GM23338 (cell line): ENCODE data around the gene STK24. TPM values are rescaled to one million over a fixed set of nuclear protein-coding genes. Genes with fewer than 3 reads are reported as not detected.

Experiments
- ATAC-seq: fragments of 200-7000 bp; cut with Tn5 transposase; 3 replicates; pipeline ENCODE4 v1.9.1; 2020
- DNase-seq: peaks from one replicate; pipeline ENCODE4 v3.0.0-alpha.2; 2015; ENCODE audit warnings: low spot score
- H2AFZ ChIP-seq: fragments of 200-600 bp; sonication (generic); 2 replicates; pipeline ENCODE4 v1.8.0; 2016; ENCODE audit warnings: antibody characterized with exemption, mild to moderate bottlenecking, moderate library complexity
- H3F3A ChIP-seq: fragments of 200-600 bp; sonication (generic); replicated peaks from 2 replicates; pipeline ENCODE4 v1.8.0; 2017; ENCODE audit warnings: antibody characterized with exemption, mixed run types, low read depth
- H3K27ac ChIP-seq: fragments of 200-600 bp; sonication (generic); 2 replicates; pipeline ENCODE4 v1.6.1; 2016; ENCODE audit warnings: low read depth
- H3K27me3 ChIP-seq: fragments of 200-600 bp; sonication (generic); 2 replicates; pipeline ENCODE4 v1.8.0; 2016; ENCODE audit warnings: mild to moderate bottlenecking, mixed run types, moderate library complexity; ENCODE audit not compliant: insufficient read depth
- H3K36me3 ChIP-seq: fragments of 200-600 bp; sonication (generic); 2 replicates; pipeline ENCODE4 v1.8.0; 2016; ENCODE audit warnings: mild to moderate bottlenecking; ENCODE audit not compliant: insufficient read depth
- H3K4me1 ChIP-seq: fragments of 200-600 bp; sonication (generic); 2 replicates; pipeline ENCODE4 v1.8.0; 2016; ENCODE audit warnings: mild to moderate bottlenecking, moderate library complexity; ENCODE audit not compliant: insufficient read depth
- H3K4me2 ChIP-seq: fragments of 200-600 bp; sonication (generic); 2 replicates; pipeline ENCODE4 v1.7.1; 2017; ENCODE audit warnings: mixed run types
- H3K4me3 ChIP-seq: fragments of 200-600 bp; sonication (generic); 2 replicates; pipeline ENCODE4 v1.6.1; 2016; ENCODE audit warnings: mixed run types
- H3K79me2 ChIP-seq: fragments of 200-600 bp; sonication (generic); replicated peaks from 2 replicates; pipeline ENCODE4 v1.8.0; 2017; ENCODE audit warnings: mild to moderate bottlenecking; ENCODE audit not compliant: insufficient read depth
- H3K9me2 ChIP-seq: fragments of 200-600 bp; sonication (generic); 2 replicates; pipeline ENCODE4 v1.8.0; 2017; ENCODE audit not compliant: insufficient read depth
- H4K20me1 ChIP-seq: fragments of 200-600 bp; sonication (generic); replicated peaks from 2 replicates; pipeline ENCODE4 v1.8.0; 2017; ENCODE audit warnings: mild to moderate bottlenecking; ENCODE audit not compliant: insufficient read depth
- H3K27ac Mint-ChIP-seq: 2 replicates; pipeline ENCODE4 v1.8.0; 2020; ENCODE audit warnings: inconsistent platforms, mild to moderate bottlenecking, moderate library complexity, mixed read lengths
- H3K27me3 Mint-ChIP-seq: 3 replicates; pipeline ENCODE4 v1.8.0; 2022; ENCODE audit warnings: low read depth, mild to moderate bottlenecking, moderate library complexity, mixed read lengths, inconsistent platforms; ENCODE audit not compliant: insufficient read depth, poor library complexity
- H3K36me3 Mint-ChIP-seq: 3 replicates; pipeline ENCODE4 v1.8.0; 2021; ENCODE audit warnings: low read depth, mild to moderate bottlenecking, inconsistent platforms, moderate library complexity, mixed read lengths
- H3K4me1 Mint-ChIP-seq: 3 replicates; pipeline ENCODE4 v1.8.0; 2020; ENCODE audit warnings: mild to moderate bottlenecking, inconsistent platforms, mixed read lengths
- H3K4me3 Mint-ChIP-seq: 3 replicates; pipeline ENCODE4 v1.8.0; 2021; ENCODE audit warnings: moderate library complexity, mild to moderate bottlenecking, inconsistent platforms, mixed read lengths
- H3K9me3 Mint-ChIP-seq: 3 replicates; pipeline ENCODE4 v1.8.0; 2020; ENCODE audit warnings: moderate library complexity, mild to moderate bottlenecking, inconsistent platforms, mixed read lengths
- CREB1 ChIP-seq: fragments of 250-450 bp; sonication (Bioruptor Pico); IDR thresholded peaks from 2 replicates; pipeline ENCODE4 v1.5.0; 2020; ENCODE audit warnings: low read depth, mild to moderate bottlenecking, moderate library complexity
- EZH2 ChIP-seq: fragments of 200-600 bp; sonication (generic); IDR thresholded peaks from one replicate; pipeline ENCODE4 v1.8.0; 2017; ENCODE audit warnings: antibody characterized with exemption, mild to moderate bottlenecking, low read depth; ENCODE audit not compliant: unreplicated experiment
- JUNB ChIP-seq: IDR thresholded peaks from one replicate; pipeline ENCODE4 v1.6.1; 2016; ENCODE audit warnings: antibody characterized with exemption; ENCODE audit not compliant: unreplicated experiment
- NANOG ChIP-seq: IDR thresholded peaks from 2 replicates; pipeline ENCODE4 v1.6.1; 2016; ENCODE audit warnings: antibody characterized with exemption, borderline replicate concordance
- REST ChIP-seq: IDR thresholded peaks from one replicate; pipeline ENCODE4 v1.6.1; 2018; ENCODE audit warnings: antibody characterized with exemption; ENCODE audit not compliant: unreplicated experiment
- ZNF114 ChIP-seq: fragments of 250-450 bp; sonication (Bioruptor Pico); IDR thresholded peaks from 2 replicates; pipeline ENCODE4 v1.5.0; 2020; ENCODE audit warnings: mild to moderate bottlenecking, moderate library complexity
- polyA plus RNA-seq: library from polyadenylated mRNA; unstranded; fragments of >200 nt; fragmentation: Nextera tagmentation; extraction: Ambion mirVana; gene quantifications from 2 replicates; pipeline ENCODE4 v1.2.1, GENCODE V29; 2016
- total RNA-seq: library from RNA; depleted of rRNA; stranded (reverse); fragments of >200 nt; shearing (Covaris generic); gene quantifications from 2 replicates; pipeline ENCODE4 v1.2.3, GENCODE V29; 2014
- TF ChIP-seq, protein P1 (sequence below): IDR thresholded peaks from 2 replicates; pipeline ENCODE4 v1.6.1; 2016; ENCODE audit warnings: antibody characterized with exemption
- TF ChIP-seq, protein P2 (sequence below): fragments of 250-450 bp; sonication (Bioruptor Pico); IDR thresholded peaks from 2 replicates; pipeline ENCODE4 v1.5.0; 2020; ENCODE audit warnings: mild to moderate bottlenecking, moderate library complexity

STK24 gene
- total and polyA plus RNA-seq, 2 experiments from 2014 or later: 56.5 to 144 TPM

DNA sequence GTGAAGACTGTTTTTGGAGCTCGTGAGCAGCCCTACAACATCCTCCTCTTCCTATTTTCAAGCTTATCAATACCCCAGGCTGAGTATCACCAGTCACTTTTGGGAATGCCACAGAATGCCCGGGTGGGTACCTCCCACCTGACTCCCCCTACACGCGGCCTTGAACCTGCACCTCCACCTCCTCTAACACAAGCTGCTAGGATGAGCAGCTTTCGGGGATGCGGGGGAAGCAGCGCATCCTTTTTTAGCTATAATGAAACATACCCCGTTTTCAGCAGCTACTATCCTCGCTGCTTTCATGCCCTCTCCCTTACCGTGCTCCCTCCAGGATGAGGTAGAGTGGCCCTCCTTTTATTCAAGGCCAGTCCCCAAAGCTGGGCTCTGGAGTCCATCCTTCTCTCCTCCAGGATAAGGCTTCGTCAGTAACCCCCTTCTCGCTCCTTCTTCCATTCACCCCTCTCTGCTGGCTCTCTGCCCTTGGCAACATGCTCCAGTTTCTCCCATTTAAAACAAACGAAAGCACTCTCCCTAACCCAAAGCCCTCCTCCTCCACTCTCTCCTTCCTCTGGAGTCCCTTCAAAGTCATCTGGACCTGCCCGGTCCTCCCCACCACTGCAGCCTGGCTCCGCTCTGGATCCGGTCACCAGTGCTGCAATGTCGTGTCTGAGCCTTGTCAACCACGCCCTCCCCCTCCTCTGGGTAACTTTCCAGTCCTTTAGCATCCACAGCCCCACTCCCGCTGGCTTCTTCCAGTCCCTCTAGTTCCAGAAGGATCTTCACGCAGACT, 55.3 kb downstream of the STK24 start:
- no peak for ATAC-seq
- no peaks in the 10 kb centered on the region for H3K9me3 Mint-ChIP-seq
- Histone ChIP-seq H3K4me1 (peaks cover 54% of the 10 kb centered on the region), H3K79me2 (peaks cover 98% of the 10 kb centered on the region), H3K36me3 (no peaks in the 10 kb centered on the region), H2AFZ (no peak overlapping the region), H3F3A (no peaks in the 10 kb centered on the region), H3K9me2 (no peaks in the 10 kb centered on the region), H3K4me3 (no peak overlapping the region), H4K20me1 (peaks cover 78% of the 10 kb centered on the region), H3K27me3 (no peaks in the 10 kb centered on the region), H3K4me2 (peak overlapping the region; percentile 32; the same call in 1 of the 2 replicates), H3K27ac (peak overlapping the region; percentile 59; the same call in 1 of the 2 replicates)
- peaks cover 4% of the 10 kb centered on the region for H3K27me3 Mint-ChIP-seq
- TF ChIP-seq, protein P1, sequence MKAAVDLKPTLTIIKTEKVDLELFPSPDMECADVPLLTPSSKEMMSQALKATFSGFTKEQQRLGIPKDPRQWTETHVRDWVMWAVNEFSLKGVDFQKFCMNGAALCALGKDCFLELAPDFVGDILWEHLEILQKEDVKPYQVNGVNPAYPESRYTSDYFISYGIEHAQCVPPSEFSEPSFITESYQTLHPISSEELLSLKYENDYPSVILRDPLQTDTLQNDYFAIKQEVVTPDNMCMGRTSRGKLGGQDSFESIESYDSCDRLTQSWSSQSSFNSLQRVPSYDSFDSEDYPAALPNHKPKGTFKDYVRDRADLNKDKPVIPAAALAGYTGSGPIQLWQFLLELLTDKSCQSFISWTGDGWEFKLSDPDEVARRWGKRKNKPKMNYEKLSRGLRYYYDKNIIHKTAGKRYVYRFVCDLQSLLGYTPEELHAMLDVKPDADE: no peak
- TF ChIP-seq NANOG (no peak), ZNF114 (CRISPR knock-in tag) (no peak), REST (no peak), CREB1 (CRISPR knock-in tag) (no peak), EZH2 (no peak), JUNB (no peak)
- TF ChIP-seq, protein P2, sequence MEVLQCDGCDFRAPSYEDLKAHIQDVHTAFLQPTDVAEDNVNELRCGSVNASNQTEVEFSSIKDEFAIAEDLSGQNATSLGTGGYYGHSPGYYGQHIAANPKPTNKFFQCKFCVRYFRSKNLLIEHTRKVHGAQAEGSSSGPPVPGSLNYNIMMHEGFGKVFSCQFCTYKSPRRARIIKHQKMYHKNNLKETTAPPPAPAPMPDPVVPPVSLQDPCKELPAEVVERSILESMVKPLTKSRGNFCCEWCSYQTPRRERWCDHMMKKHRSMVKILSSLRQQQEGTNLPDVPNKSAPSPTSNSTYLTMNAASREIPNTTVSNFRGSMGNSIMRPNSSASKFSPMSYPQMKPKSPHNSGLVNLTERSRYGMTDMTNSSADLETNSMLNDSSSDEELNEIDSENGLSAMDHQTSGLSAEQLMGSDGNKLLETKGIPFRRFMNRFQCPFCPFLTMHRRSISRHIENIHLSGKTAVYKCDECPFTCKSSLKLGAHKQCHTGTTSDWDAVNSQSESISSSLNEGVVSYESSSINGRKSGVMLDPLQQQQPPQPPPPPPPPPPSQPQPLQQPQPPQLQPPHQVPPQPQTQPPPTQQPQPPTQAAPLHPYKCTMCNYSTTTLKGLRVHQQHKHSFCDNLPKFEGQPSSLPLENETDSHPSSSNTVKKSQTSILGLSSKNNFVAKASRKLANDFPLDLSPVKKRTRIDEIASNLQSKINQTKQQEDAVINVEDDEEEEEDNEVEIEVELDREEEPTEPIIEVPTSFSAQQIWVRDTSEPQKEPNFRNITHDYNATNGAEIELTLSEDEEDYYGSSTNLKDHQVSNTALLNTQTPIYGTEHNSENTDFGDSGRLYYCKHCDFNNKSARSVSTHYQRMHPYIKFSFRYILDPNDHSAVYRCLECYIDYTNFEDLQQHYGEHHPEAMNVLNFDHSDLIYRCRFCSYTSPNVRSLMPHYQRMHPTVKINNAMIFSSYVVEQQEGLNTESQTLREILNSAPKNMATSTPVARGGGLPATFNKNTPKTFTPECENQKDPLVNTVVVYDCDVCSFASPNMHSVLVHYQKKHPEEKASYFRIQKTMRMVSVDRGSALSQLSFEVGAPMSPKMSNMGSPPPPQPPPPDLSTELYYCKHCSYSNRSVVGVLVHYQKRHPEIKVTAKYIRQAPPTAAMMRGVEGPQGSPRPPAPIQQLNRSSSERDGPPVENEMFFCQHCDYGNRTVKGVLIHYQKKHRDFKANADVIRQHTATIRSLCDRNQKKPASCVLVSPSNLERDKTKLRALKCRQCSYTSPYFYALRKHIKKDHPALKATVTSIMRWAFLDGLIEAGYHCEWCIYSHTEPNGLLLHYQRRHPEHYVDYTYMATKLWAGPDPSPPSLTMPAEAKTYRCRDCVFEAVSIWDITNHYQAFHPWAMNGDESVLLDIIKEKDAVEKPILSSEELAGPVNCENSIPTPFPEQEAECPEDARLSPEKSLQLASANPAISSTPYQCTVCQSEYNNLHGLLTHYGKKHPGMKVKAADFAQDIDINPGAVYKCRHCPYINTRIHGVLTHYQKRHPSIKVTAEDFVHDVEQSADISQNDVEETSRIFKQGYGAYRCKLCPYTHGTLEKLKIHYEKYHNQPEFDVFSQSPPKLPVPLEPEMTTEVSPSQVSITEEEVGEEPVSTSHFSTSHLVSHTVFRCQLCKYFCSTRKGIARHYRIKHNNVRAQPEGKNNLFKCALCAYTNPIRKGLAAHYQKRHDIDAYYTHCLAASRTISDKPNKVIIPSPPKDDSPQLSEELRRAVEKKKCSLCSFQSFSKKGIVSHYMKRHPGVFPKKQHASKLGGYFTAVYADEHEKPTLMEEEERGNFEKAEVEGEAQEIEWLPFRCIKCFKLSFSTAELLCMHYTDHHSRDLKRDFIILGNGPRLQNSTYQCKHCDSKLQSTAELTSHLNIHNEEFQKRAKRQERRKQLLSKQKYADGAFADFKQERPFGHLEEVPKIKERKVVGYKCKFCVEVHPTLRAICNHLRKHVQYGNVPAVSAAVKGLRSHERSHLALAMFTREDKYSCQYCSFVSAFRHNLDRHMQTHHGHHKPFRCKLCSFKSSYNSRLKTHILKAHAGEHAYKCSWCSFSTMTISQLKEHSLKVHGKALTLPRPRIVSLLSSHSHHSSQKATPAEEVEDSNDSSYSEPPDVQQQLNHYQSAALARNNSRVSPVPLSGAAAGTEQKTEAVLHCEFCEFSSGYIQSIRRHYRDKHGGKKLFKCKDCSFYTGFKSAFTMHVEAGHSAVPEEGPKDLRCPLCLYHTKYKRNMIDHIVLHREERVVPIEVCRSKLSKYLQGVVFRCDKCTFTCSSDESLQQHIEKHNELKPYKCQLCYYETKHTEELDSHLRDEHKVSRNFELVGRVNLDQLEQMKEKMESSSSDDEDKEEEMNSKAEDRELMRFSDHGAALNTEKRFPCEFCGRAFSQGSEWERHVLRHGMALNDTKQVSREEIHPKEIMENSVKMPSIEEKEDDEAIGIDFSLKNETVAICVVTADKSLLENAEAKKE: no peak
- H3K4me1 Mint-ChIP-seq: peaks cover 73% of the 10 kb centered on the region
- H3K27ac Mint-ChIP-seq: no peak overlapping the region; the same call in 1 of the 2 replicates
- no peak for DNase-seq
- peaks cover 7% of the 10 kb centered on the region; the same call in 2 of the 3 replicates for H3K36me3 Mint-ChIP-seq
- peak overlapping the region; percentile 5; the same call in 1 of the 3 replicates for H3K4me3 Mint-ChIP-seq
